Keratinocyte (primary cell): Measurements from ENCODE around the gene SMYD2. TPM values are rescaled to one million over a fixed set of nuclear protein-coding genes. Genes with fewer than 3 reads are reported as not detected.
A peak's percentile ranks its signal among the peaks of the same experiment; 100 is the strongest.

Experiments used
- DNase-seq: peaks from one replicate; pipeline ENCODE4 v3.0.0-alpha.2; 2011; ENCODE audit warnings: low read depth, missing footprints, low spot score
- FAIRE-seq: peaks from 2 replicates; lab custom pipeline; 2011; peaks lifted over from hg19 to GRCh38; lab: Jason Lieb, UNC
- H2AFZ ChIP-seq: 2 replicates; pipeline ENCODE4 v1.6.0; 2012; ENCODE audit warnings: low read length, control low read depth, inconsistent platforms; ENCODE audit not compliant: control insufficient read depth
- H3K27ac ChIP-seq: 2 replicates; pipeline ENCODE4 v1.5.1; 2011; ENCODE audit warnings: low read length; ENCODE audit not compliant: control insufficient read depth, insufficient read depth
- H3K27me3 ChIP-seq: 3 replicates; pipeline ENCODE4 v1.6.0; 2011; ENCODE audit warnings: low read length; ENCODE audit not compliant: control insufficient read depth, insufficient read depth; ENCODE audit errors: extremely low read depth
- H3K36me3 ChIP-seq, 2 experiments: 2 replicates in 1 of 2; 3 replicates in 1 of 2; pipeline ENCODE4 v1.5.1; 2011; ENCODE audit warnings: low read length in 2 of 2, mild to moderate bottlenecking in 1 of 2; ENCODE audit not compliant: control insufficient read depth in 2 of 2, insufficient read depth in 2 of 2; ENCODE audit errors: extremely low read depth in 1 of 2
- H3K4me1 ChIP-seq: 3 replicates; pipeline ENCODE4 v1.5.1; 2011; ENCODE audit warnings: low read length; ENCODE audit not compliant: control insufficient read depth, insufficient read depth; ENCODE audit errors: extremely low read depth
- H3K4me2 ChIP-seq: 3 replicates; pipeline ENCODE4 v1.6.0; 2011; ENCODE audit warnings: low read depth, low read length; ENCODE audit not compliant: control insufficient read depth, insufficient read depth; ENCODE audit errors: extremely low read depth
- H3K4me3 ChIP-seq, 3 experiments: fragments of 200-600 bp in 1 of 3; sonication (generic) in 1 of 3; 2 replicates in 2 of 3; 3 replicates in 1 of 3; pipeline ENCODE4 v1.5.1; 2011 to 2016; ENCODE audit warnings: low read length in 3 of 3, mild to moderate bottlenecking in 3 of 3, control low read depth in 2 of 3, inconsistent platforms in 1 of 3, low read depth in 1 of 3, mixed read lengths in 1 of 3, mixed run types in 1 of 3, moderate library complexity in 1 of 3; ENCODE audit not compliant: control insufficient read depth in 2 of 3, insufficient read depth in 2 of 3; ENCODE audit errors: extremely low read depth in 1 of 3
- H3K79me2 ChIP-seq: 2 replicates; pipeline ENCODE4 v1.6.0; 2012; ENCODE audit warnings: low read length; ENCODE audit not compliant: control insufficient read depth, insufficient read depth
- H3K9ac ChIP-seq: 3 replicates; pipeline ENCODE4 v1.6.0; 2011; ENCODE audit warnings: low read length; ENCODE audit not compliant: control insufficient read depth, insufficient read depth; ENCODE audit errors: extremely low read depth
- H3K9me1 ChIP-seq: 3 replicates; pipeline ENCODE4 v1.6.0; 2011; ENCODE audit warnings: low read length; ENCODE audit not compliant: control insufficient read depth, insufficient read depth; ENCODE audit errors: extremely low read depth
- H3K9me3 ChIP-seq: 2 replicates; pipeline ENCODE4 v1.5.1; 2012; ENCODE audit warnings: low read depth, low read length; ENCODE audit not compliant: control insufficient read depth
- H4K20me1 ChIP-seq: 3 replicates; pipeline ENCODE4 v1.6.0; 2011; ENCODE audit warnings: low read length; ENCODE audit not compliant: control insufficient read depth, insufficient read depth; ENCODE audit errors: extremely low read depth
- CTCF ChIP-seq, 3 experiments: IDR thresholded peaks in 1 of 3; conservative IDR thresholded peaks in 1 of 3; optimal IDR thresholded peaks in 1 of 3; 2 replicates in 2 of 3; 3 replicates in 1 of 3; pipeline versions ENCODE3 to v1.5.1; 2011; ENCODE audit warnings: low read length in 3 of 3, mild to moderate bottlenecking in 3 of 3, moderate library complexity in 2 of 3, control low read depth in 1 of 3, inconsistent platforms in 1 of 3; ENCODE audit not compliant: insufficient read depth in 2 of 3; ENCODE audit errors: extremely low read depth in 1 of 3
- EZH2 ChIP-seq: IDR thresholded peaks from one replicate; pipeline ENCODE4 v1.6.1; 2012; ENCODE audit warnings: inconsistent platforms, mild to moderate bottlenecking, low read length, moderate library complexity
- dilution Hi-C: fragments of 300-500 bp; cut with MboI; formaldehyde crosslinking; loops from one replicate; pipeline ENCODE4 v1.7.0; 2020; ENCODE audit warnings: low sequenced_read_pairs; ENCODE audit not compliant: extremely low pct_ligation_motif_present
- polyA plus RNA-seq, 5 experiments: library from polyadenylated mRNA; depleted of rRNA in 3 of 5; stranded (reverse) in 3 of 5; stranded (forward) in 1 of 5; unstranded in 1 of 5; fragments of >200 nt; gene quantifications; 1 replicate in 1 of 5; 2 replicates in 3 of 5; 3 replicates in 1 of 5; pipeline versions ENCODE4 v1.2.1 to v1.2.3, GENCODE V29; 2011 to 2012; ENCODE audit warnings: missing spikeins in 2 of 5, low read depth in 1 of 5, low replicate concordance in 1 of 5

SMYD2 gene
- polyA plus RNA-seq, 1 donor (not counting 4 experiments of a cell fraction or from before 2014, with no cell fraction given), result 75.5 TPM

- peak overlapping the region in 2 of 3 experiments; percentile 12 for H3K4me3 ChIP-seq
- H3K9ac ChIP-seq, result peak overlapping the region; percentile 24
- no peaks in the 10 kb centered on the region for H3K79me2 ChIP-seq
- no peaks in the 10 kb centered on the region for H3K27me3 ChIP-seq
- TF ChIP-seq CTCF (optimal IDR thresholded peaks at IDR 0.05 in 1 of 3, IDR thresholded peaks at IDR 0.05 in 1 of 3, conservative IDR thresholded peaks at IDR 0.05 in 1 of 3; ENCODE audit: extremely low read depth in 1 of 3, insufficient read depth in 2 of 3, low read length in 3 of 3), result no peak
- TF ChIP-seq EZH2, result no peak
- peak overlapping the region; percentile 43 for H3K4me2 ChIP-seq
- no peaks in the 10 kb centered on the region for H4K20me1 ChIP-seq
- peak overlapping the region; percentile 3 for H2AFZ ChIP-seq
- dilution Hi-C loops, result no loop called here
- H3K4me1 ChIP-seq, result peaks cover 41% of the 10 kb centered on the region
- H3K27ac ChIP-seq, result peak overlapping the region; percentile 49
- H3K9me3 ChIP-seq, result no peaks in the 10 kb centered on the region
- FAIRE-seq, result peak; percentile 79
- H3K9me1 ChIP-seq, result no peaks in the 10 kb centered on the region
- H3K36me3 ChIP-seq, result peaks cover 3 to 11% of the 10 kb centered on the region in 2 experiments
- no peak for DNase-seq
These were observed 49.3 kb downstream of the SMYD2 start for GRCh38 chr1:214330222-214330621.

GRCh38 chr1:214330715-214331114 lies 49.8 kb downstream of the SMYD2 start:
- H3K79me2 ChIP-seq, result no peaks in the 10 kb centered on the region
- dilution Hi-C loops, result no loop called here
- peak overlapping the region; percentile 43 for H3K4me2 ChIP-seq
- no peaks in the 10 kb centered on the region for H3K9me1 ChIP-seq
- H3K27ac ChIP-seq, result no peak overlapping the region
- peak overlapping the region; percentile 18 for H3K9ac ChIP-seq
- peaks cover 3 to 11% of the 10 kb centered on the region in 2 experiments for H3K36me3 ChIP-seq
- no peaks in the 10 kb centered on the region for H4K20me1 ChIP-seq
- peak overlapping the region in 1 of 3 experiments; percentile 6 for H3K4me3 ChIP-seq
- no peaks in the 10 kb centered on the region for H3K9me3 ChIP-seq
- peaks cover 41% of the 10 kb centered on the region for H3K4me1 ChIP-seq
- TF ChIP-seq EZH2 (no peak), CTCF (optimal IDR thresholded peaks at IDR 0.05 in 1 of 3, IDR thresholded peaks at IDR 0.05 in 1 of 3, conservative IDR thresholded peaks at IDR 0.05 in 1 of 3; ENCODE audit: extremely low read depth in 1 of 3, insufficient read depth in 2 of 3, low read length in 3 of 3) (no peak)
- FAIRE-seq, result no peak
- no peak for DNase-seq
- H3K27me3 ChIP-seq, result no peaks in the 10 kb centered on the region
- H2AFZ ChIP-seq, result no peak overlapping the region
